GM12874 (cell line): ENCODE measurements around the gene DCST1.

Experiments used
- CTCF ChIP-seq: IDR thresholded peaks from 2 replicates; pipeline ENCODE4 v1.5.1; 2011; ENCODE audit warnings: low read depth, mild to moderate bottlenecking, control low read depth, low read length, moderate library complexity; ENCODE audit not compliant: insufficient read depth

DCST1 gene

DNA sequence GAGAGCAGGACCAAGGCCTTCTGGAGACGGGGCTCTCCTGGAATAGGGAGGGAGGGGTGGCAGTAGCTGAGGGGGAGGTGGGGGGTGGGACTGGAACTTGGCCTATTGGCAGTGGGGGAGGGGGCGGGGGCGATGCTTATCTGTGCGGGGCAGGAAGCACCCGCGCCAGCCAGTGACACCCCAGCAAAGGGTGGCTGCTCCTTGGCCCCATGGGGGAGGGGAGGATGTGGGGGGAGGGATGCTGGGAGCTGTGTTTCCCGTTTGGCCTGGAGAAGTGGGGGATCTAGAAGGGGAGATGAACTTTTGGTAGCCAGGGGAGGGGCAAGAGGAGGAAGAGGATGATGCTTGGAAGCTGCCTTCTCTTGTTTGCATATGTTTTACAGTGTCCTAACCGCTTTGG is 20.0 kb upstream of the DCST1 start:
- no peak for TF ChIP-seq CTCF

DNA sequence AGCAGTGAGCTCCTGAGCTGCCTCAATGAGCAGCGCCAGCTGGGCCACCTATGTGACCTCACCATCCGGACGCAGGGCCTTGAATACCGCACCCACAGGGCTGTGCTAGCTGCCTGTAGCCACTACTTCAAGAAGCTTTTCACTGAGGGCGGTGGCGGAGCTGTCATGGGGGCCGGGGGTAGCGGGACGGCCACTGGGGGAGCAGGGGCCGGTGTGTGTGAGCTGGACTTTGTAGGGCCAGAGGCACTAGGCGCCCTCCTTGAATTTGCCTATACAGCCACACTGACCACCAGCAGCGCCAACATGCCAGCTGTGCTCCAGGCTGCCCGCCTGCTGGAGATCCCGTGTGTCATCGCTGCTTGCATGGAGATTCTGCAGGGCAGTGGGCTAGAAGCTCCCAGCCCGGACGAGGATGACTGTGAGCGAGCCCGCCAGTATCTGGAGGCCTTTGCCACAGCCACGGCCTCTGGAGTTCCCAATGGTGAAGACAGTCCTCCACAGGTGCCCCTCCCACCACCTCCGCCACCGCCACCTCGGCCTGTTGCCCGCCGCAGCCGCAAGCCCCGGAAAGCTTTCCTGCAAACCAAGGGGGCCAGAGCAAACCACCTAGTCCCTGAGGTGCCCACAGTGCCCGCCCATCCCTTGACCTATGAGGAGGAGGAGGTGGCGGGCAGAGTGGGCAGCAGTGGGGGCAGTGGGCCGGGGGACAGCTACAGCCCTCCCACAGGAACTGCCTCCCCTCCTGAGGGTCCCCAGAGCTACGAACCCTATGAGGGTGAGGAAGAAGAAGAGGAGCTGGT is 18.7 kb upstream of the DCST1 start:
- TF ChIP-seq CTCF, result no peak

- TF ChIP-seq CTCF, result no peak
Measured at GRCh38 chr1:155015527-155016230, 17.9 kb upstream of the DCST1 start.

DNA sequence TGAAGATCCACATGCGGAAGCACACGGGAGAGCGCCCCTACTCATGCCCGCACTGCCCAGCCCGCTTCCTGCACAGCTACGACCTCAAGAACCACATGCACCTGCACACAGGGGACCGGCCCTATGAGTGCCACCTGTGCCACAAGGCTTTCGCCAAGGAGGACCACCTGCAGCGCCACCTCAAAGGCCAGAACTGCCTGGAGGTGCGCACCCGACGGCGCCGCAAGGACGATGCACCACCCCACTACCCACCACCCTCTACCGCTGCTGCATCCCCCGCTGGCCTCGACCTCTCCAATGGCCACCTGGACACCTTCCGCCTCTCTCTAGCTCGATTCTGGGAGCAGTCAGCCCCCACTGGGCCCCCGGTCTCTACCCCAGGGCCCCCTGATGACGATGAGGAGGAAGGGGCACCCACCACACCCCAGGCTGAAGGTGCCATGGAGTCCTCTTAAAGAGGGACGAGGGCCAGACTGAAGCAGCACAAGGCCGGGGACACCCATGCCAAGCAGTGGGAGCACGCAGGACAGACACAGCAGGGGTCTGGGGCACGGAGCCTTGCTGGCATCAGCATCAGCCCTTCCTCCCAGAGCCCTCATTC is 17.3 kb upstream of the DCST1 start:
- no peak for TF ChIP-seq CTCF

GRCh38 chr1:155017041-155017945 is 16.3 kb upstream of the DCST1 start:
- TF ChIP-seq CTCF, result peak; percentile 100

DNA sequence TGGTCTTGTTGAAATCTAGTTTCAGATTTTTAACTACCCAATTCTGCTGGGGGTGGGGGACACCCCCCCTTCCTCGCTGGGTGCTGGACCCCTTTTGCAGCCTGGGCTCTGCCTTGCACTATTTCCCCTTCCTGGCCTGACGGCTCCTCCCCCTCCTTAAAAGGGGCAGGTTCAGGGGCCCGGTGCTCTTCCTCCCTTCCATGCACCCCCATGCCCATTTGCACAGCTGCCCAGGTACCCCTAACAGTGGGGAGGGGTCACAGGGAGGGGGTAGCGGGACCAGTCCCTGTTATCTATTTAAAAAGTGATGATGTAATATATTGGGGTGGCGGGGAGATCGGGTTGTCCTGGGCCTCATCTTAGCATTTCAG is 15.7 kb upstream of the DCST1 start:
- no peak for TF ChIP-seq CTCF
